Loucy (cell line): ENCODE results near the gene ZNF91.

ENCODE experiments used
- H2AFZ ChIP-seq: fragments of 200-600 bp; sonication (generic); 2 replicates; pipeline ENCODE4 v1.6.0; 2016; ENCODE audit warnings: antibody characterized with exemption, mild to moderate bottlenecking, low read length, moderate library complexity
- H3F3A ChIP-seq: fragments of 200-600 bp; 2 replicates; pipeline ENCODE4 v1.6.0; 2016; ENCODE audit warnings: antibody characterized with exemption, low read depth, mild to moderate bottlenecking
- H3K27me3 ChIP-seq: fragments of 200-600 bp; sonication (generic); 2 replicates; pipeline ENCODE4 v1.6.1; 2014; ENCODE audit warnings: low read length, mild to moderate bottlenecking; ENCODE audit not compliant: insufficient read depth, poor library complexity, severe bottlenecking
- H3K36me3 ChIP-seq: fragments of 200-600 bp; sonication (generic); 2 replicates; pipeline ENCODE4 v1.6.1; 2016; ENCODE audit warnings: low read length; ENCODE audit not compliant: insufficient read depth
- H3K4me1 ChIP-seq: fragments of 200-600 bp; sonication (generic); 2 replicates; pipeline ENCODE4 v1.5.1; 2014; ENCODE audit warnings: low read length, mild to moderate bottlenecking; ENCODE audit not compliant: insufficient read depth, poor library complexity, severe bottlenecking
- H3K4me2 ChIP-seq: fragments of 200-600 bp; sonication (generic); 2 replicates; pipeline ENCODE4 v1.6.0; 2014; ENCODE audit warnings: antibody characterized with exemption, low read length, low read depth, mild to moderate bottlenecking; ENCODE audit not compliant: poor library complexity, severe bottlenecking
- H3K4me3 ChIP-seq: fragments of 200-600 bp; sonication (generic); 2 replicates; pipeline ENCODE4 v1.5.1; 2014; ENCODE audit warnings: low read length, mild to moderate bottlenecking, mixed read lengths; ENCODE audit not compliant: poor library complexity, severe bottlenecking
- H3K79me2 ChIP-seq: fragments of 200-600 bp; sonication (generic); 2 replicates; pipeline ENCODE4 v1.6.1; 2014; ENCODE audit warnings: low read length; ENCODE audit not compliant: insufficient read depth
- H3K9ac ChIP-seq: fragments of 200-600 bp; sonication (generic); 2 replicates; pipeline ENCODE4 v1.6.0; 2014; ENCODE audit warnings: mild to moderate bottlenecking, low read depth, low read length, moderate library complexity; ENCODE audit not compliant: poor library complexity, severe bottlenecking
- H3K9me2 ChIP-seq: fragments of 200-600 bp; sonication (generic); replicated peaks from 2 replicates; pipeline ENCODE4 v1.6.1; 2016; ENCODE audit warnings: low read depth, low read length, mixed read lengths
- H3K9me3 ChIP-seq: fragments of 200-600 bp; sonication (generic); 2 replicates; pipeline ENCODE4 v1.6.1; 2014; ENCODE audit warnings: mild to moderate bottlenecking, antibody characterized with exemption, low read length, low read depth; ENCODE audit not compliant: insufficient read depth
- H4K20me1 ChIP-seq: fragments of 200-600 bp; sonication (generic); 2 replicates; pipeline ENCODE4 v1.6.0; 2014; ENCODE audit warnings: antibody characterized with exemption, low read length, mild to moderate bottlenecking; ENCODE audit not compliant: insufficient read depth, poor library complexity, severe bottlenecking
- CTCF ChIP-seq: fragments of 200-600 bp; sonication (generic); conservative IDR thresholded peaks from 2 replicates; pipeline ENCODE4 v1.5.1; 2014; ENCODE audit warnings: mild to moderate bottlenecking, antibody characterized with exemption, low read length
- EZH2phosphoT487 ChIP-seq: fragments of 200-600 bp; IDR thresholded peaks from 2 replicates; pipeline ENCODE4 v1.6.1; 2018; ENCODE audit warnings: antibody characterized with exemption, mild to moderate bottlenecking, moderate library complexity, borderline replicate concordance

The ZNF91 gene

DNA sequence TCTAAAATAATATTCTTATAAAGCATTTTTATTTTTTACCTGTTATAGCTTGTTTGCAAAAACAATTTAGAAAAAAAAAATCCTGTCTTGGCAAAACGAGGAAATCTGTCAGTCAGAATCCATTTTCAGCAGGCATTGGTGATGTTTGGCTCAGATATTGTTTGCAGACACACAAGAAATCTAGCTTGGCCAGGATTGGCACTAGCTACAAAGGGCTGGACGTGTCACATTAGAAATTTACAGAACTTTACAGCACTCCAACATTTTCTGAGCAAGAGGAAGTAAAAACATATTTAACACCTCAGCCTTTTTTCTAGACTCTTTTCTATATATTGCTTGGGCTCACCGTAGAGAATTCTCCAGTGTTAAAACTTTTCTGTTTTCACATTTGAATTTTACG lies 9.9 kb downstream of the ZNF91 start:
- no peaks in the 10 kb centered on the region for H3K4me1 ChIP-seq
- peaks cover 11% of the 10 kb centered on the region for H4K20me1 ChIP-seq
- no peaks in the 10 kb centered on the region for H3K27me3 ChIP-seq
- H3K9me3 ChIP-seq: peaks cover 26% of the 10 kb centered on the region
- no peak overlapping the region for H2AFZ ChIP-seq
- H3K9me2 ChIP-seq: no peaks in the 10 kb centered on the region
- no peak overlapping the region for H3K9ac ChIP-seq
- peaks cover 42% of the 10 kb centered on the region for H3K36me3 ChIP-seq
- peaks cover 92% of the 10 kb centered on the region for H3K79me2 ChIP-seq
- H3K4me3 ChIP-seq: no peak overlapping the region
- no peak overlapping the region for H3K4me2 ChIP-seq
- TF ChIP-seq CTCF: no peak
- TF ChIP-seq EZH2phosphoT487: no peak
- H3F3A ChIP-seq: no peaks in the 10 kb centered on the region

DNA sequence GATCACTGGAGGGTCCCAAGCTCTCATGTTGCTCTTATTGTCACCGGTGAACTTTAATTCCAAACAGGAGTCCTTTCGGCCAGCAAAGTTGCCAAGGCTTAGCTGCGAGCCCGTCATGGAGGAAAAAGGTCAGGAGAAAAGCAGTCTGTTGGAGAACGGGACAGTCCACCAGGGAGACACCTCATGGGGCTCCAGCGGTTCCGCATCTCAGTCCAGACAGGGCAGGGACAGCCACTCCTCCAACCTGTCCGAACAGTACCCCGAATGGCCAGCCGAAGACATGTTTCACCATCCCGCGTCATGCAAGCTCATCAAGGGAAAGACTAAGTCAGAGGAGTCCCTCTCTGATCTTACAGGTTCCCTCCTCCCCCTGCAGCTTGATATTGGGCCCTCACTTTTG lies 10.4 kb downstream of the ZNF91 start:
- H3K4me2 ChIP-seq: no peak overlapping the region
- peaks cover 26% of the 10 kb centered on the region for H3K9me3 ChIP-seq
- no peak overlapping the region for H2AFZ ChIP-seq
- H3K36me3 ChIP-seq: peaks cover 42% of the 10 kb centered on the region
- TF ChIP-seq CTCF (no peak), EZH2phosphoT487 (no peak)
- H3F3A ChIP-seq: no peaks in the 10 kb centered on the region
- H3K4me3 ChIP-seq: no peak overlapping the region
- no peaks in the 10 kb centered on the region for H3K4me1 ChIP-seq
- peaks cover 92% of the 10 kb centered on the region for H3K79me2 ChIP-seq
- H4K20me1 ChIP-seq: peaks cover 12% of the 10 kb centered on the region
- H3K27me3 ChIP-seq: no peaks in the 10 kb centered on the region
- H3K9ac ChIP-seq: no peak overlapping the region
- no peaks in the 10 kb centered on the region for H3K9me2 ChIP-seq

DNA sequence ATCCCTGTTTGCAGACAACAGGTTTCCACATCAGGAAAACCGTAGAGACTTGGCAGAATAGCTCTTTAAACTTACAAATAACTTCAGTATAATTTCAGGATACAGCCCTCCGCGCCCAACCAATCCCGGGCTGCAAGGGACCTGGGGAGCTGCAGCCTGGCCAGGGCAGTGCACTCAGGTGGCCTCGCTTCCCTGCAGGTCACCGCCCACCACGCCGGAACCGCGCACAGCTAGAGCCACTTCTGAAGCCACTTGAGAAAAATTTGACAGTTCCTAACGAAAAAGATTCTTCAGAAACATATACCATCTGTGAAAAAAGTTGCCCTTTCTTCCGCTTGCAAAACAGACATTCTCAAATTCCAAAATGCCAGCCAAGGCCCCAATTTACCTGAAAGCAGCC lies 11.1 kb downstream of the ZNF91 start:
- no peak overlapping the region for H2AFZ ChIP-seq
- H3K79me2 ChIP-seq: peaks cover 92% of the 10 kb centered on the region
- H3K4me2 ChIP-seq: no peak overlapping the region
- no peaks in the 10 kb centered on the region for H3K9me2 ChIP-seq
- H3K9me3 ChIP-seq: peaks cover 26% of the 10 kb centered on the region
- H3K27me3 ChIP-seq: no peaks in the 10 kb centered on the region
- H3K36me3 ChIP-seq: peaks cover 49% of the 10 kb centered on the region
- H3K4me3 ChIP-seq: no peak overlapping the region
- H3K9ac ChIP-seq: no peak overlapping the region
- TF ChIP-seq EZH2phosphoT487 (no peak), CTCF (no peak)
- H3F3A ChIP-seq: no peaks in the 10 kb centered on the region
- H4K20me1 ChIP-seq: peaks cover 5% of the 10 kb centered on the region
- no peaks in the 10 kb centered on the region for H3K4me1 ChIP-seq
